GM12891 (cell line): ENCODE results near the gene SOHLH1.

Experiments
- PAX5 ChIP-seq: IDR thresholded peaks from 2 replicates; pipeline ENCODE4 v1.6.1; 2011; ENCODE audit warnings: low read length, moderate library complexity, mild to moderate bottlenecking; ENCODE audit not compliant: insufficient read depth, severe bottlenecking
- POLR2A ChIP-seq: IDR thresholded peaks from 2 replicates; pipeline ENCODE4 v1.6.1; 2011; ENCODE audit warnings: low read depth, low read length, control low read depth
- POLR2AphosphoS5 ChIP-seq: IDR thresholded peaks from 2 replicates; pipeline ENCODE4 v1.6.1; 2011; ENCODE audit warnings: low read depth, low read length, control low read depth
- TAF1 ChIP-seq: IDR thresholded peaks from 2 replicates; pipeline ENCODE4 v1.6.1; 2011; ENCODE audit warnings: low read depth, low read length, control low read depth

DNA sequence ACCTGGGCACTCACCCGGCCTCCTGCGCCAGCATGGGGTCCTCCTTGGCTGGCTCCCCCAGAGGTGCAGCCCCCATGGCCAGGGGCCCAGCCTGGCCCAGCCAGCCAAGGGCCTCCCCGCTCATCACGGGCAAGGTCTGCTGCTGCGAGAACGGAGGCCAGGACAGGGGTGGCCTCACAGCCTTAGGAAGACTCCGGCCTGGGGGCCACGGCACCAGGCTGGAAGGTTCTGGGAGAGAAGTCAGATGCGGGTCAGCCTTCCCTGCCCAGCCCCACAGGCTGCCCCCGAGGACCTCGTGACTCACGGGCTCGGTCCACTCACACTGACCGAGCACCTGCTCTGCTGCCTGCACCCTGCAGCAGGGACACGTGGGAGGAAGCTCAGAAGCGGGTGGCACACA is 4.2 kb downstream of the SOHLH1 start:
- TF ChIP-seq POLR2A (no peak), POLR2AphosphoS5 (no peak), PAX5 (no peak), TAF1 (no peak)
